Measurements from ENCODE around the gene CRACR2A.

The CRACR2A gene

GRCh38 chr12:3613641-3614395, 139.1 kb downstream of the CRACR2A start:
- no peak for DNase-seq

GRCh38 chr12:3611860-3612703, 140.8 kb downstream of the CRACR2A start:
- no peak for DNase-seq

GRCh38 chr12:3607821-3608220, 145.1 kb downstream of the CRACR2A start:
- no peak for DNase-seq

- DNase-seq = no peak
Observed at GRCh38 chr12:3607039-3607720, 145.7 kb downstream of the CRACR2A start.

GRCh38 chr12:3606128-3606527, 146.8 kb downstream of the CRACR2A start:
- no peak for DNase-seq

GRCh38 chr12:3605692-3606091, 147.2 kb downstream of the CRACR2A start:
- DNase-seq = no peak

GRCh38 chr12:3604748-3605586, 147.9 kb downstream of the CRACR2A start:
- DNase-seq = peak; percentile 42

GRCh38 chr12:3604286-3604685, 148.6 kb downstream of the CRACR2A start:
- DNase-seq = no peak

- no peak for DNase-seq
Observed at GRCh38 chr12:3603576-3603975, 149.3 kb downstream of the CRACR2A start.

GRCh38 chr12:3602488-3602887, 150.4 kb downstream of the CRACR2A start:
- no peak for DNase-seq

- no peak for DNase-seq
Observed at GRCh38 chr12:3601461-3602150, 151.3 kb downstream of the CRACR2A start.

GRCh38 chr12:3600951-3601350, 152.0 kb downstream of the CRACR2A start:
- no peak for DNase-seq

GRCh38 chr12:3600039-3600720, 152.7 kb downstream of the CRACR2A start:
- no peak for DNase-seq

- no peak for DNase-seq
Observed at GRCh38 chr12:3598896-3599860, 153.7 kb downstream of the CRACR2A start.

- no peak for DNase-seq
Observed at GRCh38 chr12:3597526-3598210, 155.2 kb downstream of the CRACR2A start.

- DNase-seq = no peak
Observed at GRCh38 chr12:3596703-3597415, 156.1 kb downstream of the CRACR2A start.

- DNase-seq = no peak
Observed at GRCh38 chr12:3595721-3596120, 157.2 kb downstream of the CRACR2A start.

GRCh38 chr12:3594966-3595365, 157.9 kb downstream of the CRACR2A start:
- no peak for DNase-seq

Measured in kidney glomerular epithelial cell (primary cell).